HEK293 (cell line): ENCODE measurements around the gene KIF26B.

Experiments
- CTCF ChIA-PET: fragments of 350-600 bp; formaldehyde crosslinking; extraction: SDS; loops from one replicate; lab custom pipeline; 2021; ENCODE audit warnings: antibody characterized with exemption; lab: Yijun Ruan, JAX
- POLR2A ChIA-PET: fragments of 300-600 bp; formaldehyde crosslinking; extraction: SDS; loops from one replicate; lab custom pipeline; 2020; ENCODE audit warnings: antibody characterized with exemption, inconsistent platforms; lab: Yijun Ruan, JAX
- H3K27ac ChIP-seq: fragments of 200-500 bp; sonication (Bioruptor generic); 2 replicates; pipeline ENCODE4 v1.5.1; 2014; ENCODE audit warnings: low read depth, low read length, control low read depth, inconsistent platforms; ENCODE audit errors: extremely low read depth
- H3K36me3 ChIP-seq, 2 experiments: fragments of 200-500 bp in 1 of 2; sonication (Bioruptor generic) in 1 of 2; 1 replicate in 1 of 2; 2 replicates in 1 of 2; pipeline ENCODE4 v1.5.1; 2014 to 2017; ENCODE audit warnings: inconsistent platforms in 2 of 2, low read length in 2 of 2; ENCODE audit not compliant: control insufficient read depth in 2 of 2, insufficient read depth in 1 of 2
- H3K4me1 ChIP-seq: fragments of 200-500 bp; sonication (Bioruptor generic); 2 replicates; pipeline ENCODE4 v1.5.1; 2014; ENCODE audit warnings: mild to moderate bottlenecking, low read length, inconsistent platforms; ENCODE audit not compliant: control insufficient read depth, insufficient read depth
- H3K4me3 ChIP-seq: 2 replicates; pipeline ENCODE4 v1.5.1; 2011; ENCODE audit warnings: low read depth, mild to moderate bottlenecking, control low read depth, low read length, moderate library complexity
- H3K9me3 ChIP-seq: fragments of 200-500 bp; sonication (Bioruptor generic); 2 replicates; pipeline ENCODE4 v1.5.1; 2014; ENCODE audit warnings: low read depth, low read length, inconsistent platforms; ENCODE audit not compliant: control insufficient read depth, insufficient read depth
- AEBP2 ChIP-seq: fragments of 450-650 bp; formaldehyde crosslinking; IDR thresholded peaks from 2 replicates; pipeline ENCODE4 v1.5.1; 2016; ENCODE audit warnings: missing biosample characterization, missing genetic modification characterization, borderline replicate concordance
- BCL11A ChIP-seq: fragments of 450-650 bp; formaldehyde crosslinking; IDR thresholded peaks from 2 replicates; pipeline ENCODE4 v1.5.1; 2016; ENCODE audit warnings: low read depth, missing biosample characterization, missing genetic modification characterization
- BCL11B ChIP-seq: fragments of 450-650 bp; formaldehyde crosslinking; IDR thresholded peaks from 2 replicates; pipeline ENCODE4 v1.5.1; 2016; ENCODE audit warnings: low read depth, missing biosample characterization, missing genetic modification characterization
- GFI1B ChIP-seq: fragments of 450-650 bp; formaldehyde crosslinking; IDR thresholded peaks from 2 replicates; pipeline ENCODE4 v1.5.1; 2016; ENCODE audit warnings: missing biosample characterization, missing genetic modification characterization
- GLIS1 ChIP-seq: fragments of 450-650 bp; formaldehyde crosslinking; IDR thresholded peaks from 2 replicates; pipeline ENCODE4 v1.5.1; 2016; ENCODE audit warnings: missing biosample characterization, missing genetic modification characterization
- KLF1 ChIP-seq: fragments of 450-650 bp; formaldehyde crosslinking; IDR thresholded peaks from 2 replicates; pipeline ENCODE4 v1.5.1; 2016; ENCODE audit warnings: missing biosample characterization, missing genetic modification characterization
- MEIS1 ChIP-seq: sonication (generic); formaldehyde crosslinking; IDR thresholded peaks from 2 replicates; pipeline ENCODE4 v1.8.1; 2022; ENCODE audit warnings: missing genetic modification reagents, mild to moderate bottlenecking, borderline replicate concordance
- OSR2 ChIP-seq: fragments of 450-650 bp; formaldehyde crosslinking; IDR thresholded peaks from 2 replicates; pipeline ENCODE4 v1.5.1; 2016; ENCODE audit warnings: missing biosample characterization, missing genetic modification characterization
- SALL2 ChIP-seq: fragments of 450-650 bp; formaldehyde crosslinking; IDR thresholded peaks from 2 replicates; pipeline ENCODE4 v1.5.0; 2017; ENCODE audit warnings: missing biosample characterization, mild to moderate bottlenecking, missing genetic modification characterization, borderline replicate concordance
- TCF7L2 ChIP-seq: IDR thresholded peaks from 2 replicates; pipeline ENCODE4 v1.6.1; 2011; ENCODE audit warnings: low read depth, mild to moderate bottlenecking, inconsistent platforms, low read length, moderate library complexity, borderline replicate concordance
- TRIM28 ChIP-seq: IDR thresholded peaks from 2 replicates; pipeline ENCODE4 v1.6.1; 2011; ENCODE audit warnings: low read length, control low read depth, borderline replicate concordance
- ZBTB26 ChIP-seq: fragments of 450-650 bp; formaldehyde crosslinking; optimal IDR thresholded peaks from 2 replicates; pipeline ENCODE3; 2016; ENCODE audit warnings: missing biosample characterization, mild to moderate bottlenecking, missing genetic modification characterization
- ZBTB6 ChIP-seq: fragments of 450-650 bp; formaldehyde crosslinking; IDR thresholded peaks from 2 replicates; pipeline ENCODE4 v1.5.1; 2017; ENCODE audit warnings: missing biosample characterization, missing genetic modification characterization
- ZEB2 ChIP-seq: fragments of 450-650 bp; formaldehyde crosslinking; IDR thresholded peaks from 2 replicates; pipeline ENCODE4 v1.5.1; 2016; ENCODE audit warnings: missing biosample characterization, missing genetic modification characterization
- ZFP69B ChIP-seq: fragments of 450-650 bp; formaldehyde crosslinking; IDR thresholded peaks from 2 replicates; pipeline ENCODE4 v1.5.1; 2016; ENCODE audit warnings: missing biosample characterization, missing genetic modification characterization
- ZIC2 ChIP-seq: fragments of 450-650 bp; formaldehyde crosslinking; IDR thresholded peaks from 2 replicates; pipeline ENCODE4 v1.5.1; 2016; ENCODE audit warnings: missing biosample characterization, missing genetic modification characterization
- ZNF175 ChIP-seq: fragments of 450-650 bp; formaldehyde crosslinking; IDR thresholded peaks from 2 replicates; pipeline ENCODE4 v1.5.1; 2016; ENCODE audit warnings: missing biosample characterization, missing genetic modification characterization
- ZNF211 ChIP-seq: fragments of 450-650 bp; formaldehyde crosslinking; IDR thresholded peaks from 2 replicates; pipeline ENCODE4 v1.5.1; 2016; ENCODE audit warnings: low read depth, missing biosample characterization, missing genetic modification characterization
- ZNF239 ChIP-seq: fragments of 450-650 bp; formaldehyde crosslinking; IDR thresholded peaks from 2 replicates; pipeline ENCODE4 v1.5.1; 2016; ENCODE audit warnings: missing biosample characterization, missing genetic modification characterization
- ZNF280C ChIP-seq: fragments of 450-650 bp; formaldehyde crosslinking; IDR thresholded peaks from 2 replicates; pipeline ENCODE4 v1.5.1; 2016; ENCODE audit warnings: missing biosample characterization, missing genetic modification characterization
- ZNF324 ChIP-seq: fragments of 450-650 bp; formaldehyde crosslinking; IDR thresholded peaks from 2 replicates; pipeline ENCODE4 v1.5.1; 2016; ENCODE audit warnings: missing biosample characterization, missing genetic modification characterization
- ZNF335 ChIP-seq: fragments of 450-650 bp; formaldehyde crosslinking; conservative IDR thresholded peaks from 2 replicates; pipeline ENCODE4 v1.5.1; 2016; ENCODE audit warnings: missing biosample characterization, missing genetic modification characterization
- ZNF350 ChIP-seq: fragments of 450-650 bp; formaldehyde crosslinking; IDR thresholded peaks from 2 replicates; pipeline ENCODE4 v1.5.0; 2017; ENCODE audit warnings: missing biosample characterization, mild to moderate bottlenecking, missing genetic modification characterization
- ZNF37A ChIP-seq: fragments of 450-650 bp; IDR thresholded peaks from 2 replicates; pipeline ENCODE4 v1.5.1; 2018; ENCODE audit warnings: missing biosample characterization, missing genetic modification characterization
- ZNF529 ChIP-seq: fragments of 450-650 bp; formaldehyde crosslinking; IDR thresholded peaks from 2 replicates; pipeline ENCODE4 v1.5.1; 2017; ENCODE audit warnings: missing genetic modification characterization, missing biosample characterization; ENCODE audit not compliant: insufficient replicate concordance
- ZNF530 ChIP-seq: fragments of 450-650 bp; formaldehyde crosslinking; IDR thresholded peaks from 2 replicates; pipeline ENCODE4 v1.5.1; 2016; ENCODE audit warnings: low read depth, missing biosample characterization, missing genetic modification characterization
- ZNF548 ChIP-seq: fragments of 450-650 bp; formaldehyde crosslinking; IDR thresholded peaks from 2 replicates; pipeline ENCODE4 v1.5.1; 2016; ENCODE audit warnings: missing biosample characterization, missing genetic modification characterization
- ZNF560 ChIP-seq: fragments of 450-650 bp; formaldehyde crosslinking; IDR thresholded peaks from 2 replicates; pipeline ENCODE4 v1.5.1; 2017; ENCODE audit warnings: missing biosample characterization, missing genetic modification characterization, borderline replicate concordance
- ZNF596 ChIP-seq: fragments of 450-650 bp; IDR thresholded peaks from 2 replicates; pipeline ENCODE4 v1.5.0; 2018; ENCODE audit warnings: missing biosample characterization, mild to moderate bottlenecking, missing genetic modification characterization, moderate library complexity
- ZNF626 ChIP-seq: fragments of 450-650 bp; sonication (Bioruptor Pico); formaldehyde crosslinking; IDR thresholded peaks from 2 replicates; pipeline ENCODE4 v1.5.1; 2018; ENCODE audit warnings: missing biosample characterization, missing genetic modification characterization, inconsistent platforms
- ZNF629 ChIP-seq: fragments of 450-650 bp; formaldehyde crosslinking; IDR thresholded peaks from 2 replicates; pipeline ENCODE4 v1.5.1; 2017; ENCODE audit warnings: missing biosample characterization, missing genetic modification characterization
- ZNF654 ChIP-seq: fragments of 450-650 bp; formaldehyde crosslinking; IDR thresholded peaks from 2 replicates; pipeline ENCODE4 v1.5.1; 2016; ENCODE audit warnings: low read depth, missing biosample characterization, missing genetic modification characterization

Gene KIF26B

GRCh38 chr1:245327360-245327759 is 172.6 kb downstream of the KIF26B start (continued):
- no peak for TF ChIP-seq ZNF529
- no peak for TF ChIP-seq ZNF530 (tag by site-specific recombination)
- TF ChIP-seq OSR2, result no peak
- no peak for TF ChIP-seq ZNF37A

- Histone ChIP-seq H3K4me1 (no peaks in the 10 kb centered on the region), H3K4me3 (no peak overlapping the region), H3K9me3 (no peaks in the 10 kb centered on the region), H3K27ac (no peak overlapping the region), H3K36me3 (no peaks in the 10 kb centered on the region)
- TF ChIP-seq AEBP2 (tag by site-specific recombination) (no peak), ZNF560 (tag by site-specific recombination) (no peak), ZNF335 (tag by site-specific recombination) (no peak), ZIC2 (tag by site-specific recombination) (no peak), ZNF324 (no peak), TRIM28 (no peak), GFI1B (tag by site-specific recombination) (no peak), ZNF211 (tag by site-specific recombination) (no peak), ZNF629 (no peak), MEIS1 (no peak), ZBTB6 (tag by site-specific recombination) (no peak), GLIS1 (tag by site-specific recombination) (no peak), KLF1 (no peak), ZNF350 (no peak), ZBTB26 (tag by site-specific recombination) (no peak)
- POLR2A ChIA-PET, result no interaction called here
- CTCF ChIA-PET, result no interaction called here
Observed at GRCh38 chr1:245327842-245328241, 173.1 kb downstream of the KIF26B start.

GRCh38 chr1:245330951-245331350 is 176.2 kb downstream of the KIF26B start:
- Histone ChIP-seq H3K4me1 (no peaks in the 10 kb centered on the region), H3K36me3 (no peaks in the 10 kb centered on the region), H3K27ac (no peak overlapping the region), H3K4me3 (no peak overlapping the region), H3K9me3 (no peaks in the 10 kb centered on the region)
- POLR2A ChIA-PET, result no interaction called here
- TF ChIP-seq ZNF548 (tag by site-specific recombination) (no peak), ZFP69B (tag by site-specific recombination) (no peak), ZNF654 (no peak), BCL11B (no peak), ZNF280C (tag by site-specific recombination) (no peak), SALL2 (tag by site-specific recombination) (no peak), ZEB2 (tag by site-specific recombination) (no peak), ZNF626 (tag by site-specific recombination) (no peak), BCL11A (tag by site-specific recombination) (no peak), TCF7L2 (no peak), ZNF596 (tag by site-specific recombination) (no peak), ZNF175 (tag by site-specific recombination) (no peak), ZNF239 (no peak)
- CTCF ChIA-PET, result no interaction called here
